ENCODE data around the gene GINS3.
"Not testable (repeated sequence)": the region's sequence is repeated elsewhere in the genome, so short reads cannot be mapped to it uniquely, and the experiment has no call there.

Gene GINS3

DNA sequence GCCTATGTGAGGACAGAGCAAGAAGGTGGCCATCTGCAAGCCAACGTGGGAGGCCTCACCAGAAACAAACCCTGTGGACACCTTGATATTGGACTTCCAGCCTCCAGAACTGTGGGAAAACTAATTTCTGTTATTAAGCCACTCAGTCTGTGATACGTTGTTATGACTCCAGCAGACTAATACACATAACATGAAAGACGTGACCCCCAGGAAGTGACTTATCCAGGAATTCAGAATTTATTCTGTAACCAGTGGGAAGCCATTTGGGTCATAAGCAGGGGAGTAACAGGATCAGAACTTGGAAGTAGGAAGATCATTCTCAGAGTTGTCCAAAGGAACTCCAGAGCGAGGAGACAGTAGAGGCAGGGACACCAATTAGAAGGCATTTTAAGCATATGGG, 12.5 kb upstream of the GINS3 start:
- H3K4me1 Mint-ChIP-seq: no peaks in the 10 kb centered on the region
- TF ChIP-seq, protein P1, sequence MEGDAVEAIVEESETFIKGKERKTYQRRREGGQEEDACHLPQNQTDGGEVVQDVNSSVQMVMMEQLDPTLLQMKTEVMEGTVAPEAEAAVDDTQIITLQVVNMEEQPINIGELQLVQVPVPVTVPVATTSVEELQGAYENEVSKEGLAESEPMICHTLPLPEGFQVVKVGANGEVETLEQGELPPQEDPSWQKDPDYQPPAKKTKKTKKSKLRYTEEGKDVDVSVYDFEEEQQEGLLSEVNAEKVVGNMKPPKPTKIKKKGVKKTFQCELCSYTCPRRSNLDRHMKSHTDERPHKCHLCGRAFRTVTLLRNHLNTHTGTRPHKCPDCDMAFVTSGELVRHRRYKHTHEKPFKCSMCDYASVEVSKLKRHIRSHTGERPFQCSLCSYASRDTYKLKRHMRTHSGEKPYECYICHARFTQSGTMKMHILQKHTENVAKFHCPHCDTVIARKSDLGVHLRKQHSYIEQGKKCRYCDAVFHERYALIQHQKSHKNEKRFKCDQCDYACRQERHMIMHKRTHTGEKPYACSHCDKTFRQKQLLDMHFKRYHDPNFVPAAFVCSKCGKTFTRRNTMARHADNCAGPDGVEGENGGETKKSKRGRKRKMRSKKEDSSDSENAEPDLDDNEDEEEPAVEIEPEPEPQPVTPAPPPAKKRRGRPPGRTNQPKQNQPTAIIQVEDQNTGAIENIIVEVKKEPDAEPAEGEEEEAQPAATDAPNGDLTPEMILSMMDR (IDR thresholded peaks at IDR 0.05): no peak
- no peaks in the 10 kb centered on the region for H3K9me3 Mint-ChIP-seq
- H3K36me3 Mint-ChIP-seq (ENCODE audit: low read depth): no peaks in the 10 kb centered on the region
- peaks cover 42% of the 10 kb centered on the region for H3K27me3 Mint-ChIP-seq (ENCODE audit: low read depth, poor library complexity)
- no peak for DNase-seq
- H3K4me3 Mint-ChIP-seq: no peak overlapping the region
- no peak overlapping the region for H3K27ac Mint-ChIP-seq

DNA sequence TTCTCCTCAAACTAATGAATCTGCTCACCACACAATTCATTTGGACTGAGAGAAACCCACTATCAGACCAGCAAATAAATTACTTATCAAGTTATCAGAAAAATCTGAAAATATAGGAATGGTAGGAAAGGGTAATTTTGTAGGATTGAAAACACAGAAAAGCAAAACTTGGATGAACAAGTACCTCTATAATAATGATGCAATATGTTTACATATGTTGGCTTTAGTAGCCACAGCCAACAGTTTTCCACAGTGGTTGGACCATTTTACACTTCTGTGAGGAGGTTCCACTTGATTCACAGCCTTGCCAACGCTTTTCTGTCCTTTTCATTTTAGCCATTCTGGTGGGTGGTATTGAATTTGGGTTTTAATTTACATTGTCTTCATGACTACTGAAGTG, 10.6 kb upstream of the GINS3 start:
- Mint-ChIP-seq H3K27me3 (ENCODE audit: low read depth, poor library complexity) (peaks cover 52% of the 10 kb centered on the region), H3K9me3 (no peaks in the 10 kb centered on the region), H3K4me3 (no peak overlapping the region), H3K27ac (no peak overlapping the region), H3K4me1 (no peaks in the 10 kb centered on the region), H3K36me3 (ENCODE audit: low read depth) (no peaks in the 10 kb centered on the region)
- TF ChIP-seq, protein P1 (IDR thresholded peaks at IDR 0.05): no peak
- no peak for DNase-seq

DNA sequence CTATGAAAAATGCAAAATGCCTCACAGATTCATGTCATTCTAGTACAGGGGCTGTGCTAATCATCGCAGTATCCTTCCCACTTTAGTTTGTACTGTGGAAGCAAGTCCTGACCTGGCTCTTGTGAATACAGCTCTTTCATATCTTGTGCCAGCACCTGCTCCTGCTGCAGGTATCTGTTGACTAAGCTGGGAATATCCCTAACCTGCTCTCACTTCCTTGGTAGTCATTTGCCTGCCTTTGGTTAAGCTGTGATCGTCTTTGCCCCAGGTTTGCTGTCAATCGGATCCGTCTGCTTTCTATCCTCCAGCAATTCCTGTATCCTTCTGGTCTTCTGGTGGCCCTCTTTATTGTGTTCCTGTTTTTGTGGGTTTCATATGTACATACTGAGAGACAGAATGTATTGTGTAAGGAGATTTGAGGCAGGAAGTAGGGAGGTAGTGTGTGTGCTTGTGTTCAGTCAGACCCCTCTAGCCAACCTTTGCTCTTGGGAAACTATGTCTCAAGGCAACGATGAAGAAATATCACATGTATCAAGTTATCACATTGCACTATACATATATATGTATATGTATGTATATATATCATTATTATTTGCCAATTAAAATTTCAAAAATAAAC, 7.7 kb upstream of the GINS3 start:
- no peak overlapping the region for H3K27ac Mint-ChIP-seq

DNA sequence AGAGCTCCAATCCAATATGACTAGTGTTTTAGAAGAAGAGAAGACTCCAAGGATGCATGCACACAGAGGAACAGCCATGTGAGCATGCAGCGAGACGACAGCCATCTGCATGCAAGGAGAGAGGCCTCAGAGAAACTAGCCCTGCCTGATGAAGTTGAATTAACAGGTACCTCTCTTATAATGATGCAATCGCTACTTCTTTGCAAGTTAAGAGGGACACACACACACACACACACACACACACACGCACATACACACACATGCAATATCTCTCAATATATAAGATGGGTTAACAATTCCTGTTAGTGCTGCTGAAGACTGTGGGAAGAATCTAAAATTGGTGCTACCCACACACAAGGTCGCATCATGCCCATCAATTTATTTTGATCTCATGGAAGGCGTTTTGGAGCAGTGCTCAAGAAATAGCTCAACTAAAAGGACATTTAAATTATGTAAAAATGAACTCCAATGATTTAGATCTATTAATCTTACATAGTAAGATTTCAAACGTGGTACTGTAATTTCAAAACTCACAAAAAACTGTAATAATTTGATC, 7.0 kb upstream of the GINS3 start:
- TF ChIP-seq, protein P1 (IDR thresholded peaks at IDR 0.05): no peak
- no peak overlapping the region for H3K4me3 Mint-ChIP-seq
- H3K9me3 Mint-ChIP-seq: no peaks in the 10 kb centered on the region
- no peaks in the 10 kb centered on the region for H3K36me3 Mint-ChIP-seq (ENCODE audit: low read depth)
- no peaks in the 10 kb centered on the region for H3K4me1 Mint-ChIP-seq
- no peak overlapping the region for H3K27ac Mint-ChIP-seq
- no peak for DNase-seq
- peaks cover 56% of the 10 kb centered on the region for H3K27me3 Mint-ChIP-seq (ENCODE audit: low read depth, poor library complexity)

More for the DNA sequence above, 7.7 kb upstream of the GINS3 start:
- DNase-seq: no peak
- Mint-ChIP-seq H3K4me3 (no peak overlapping the region), H3K9me3 (no peaks in the 10 kb centered on the region), H3K27me3 (ENCODE audit: low read depth, poor library complexity) (peaks cover 50% of the 10 kb centered on the region), H3K4me1 (no peaks in the 10 kb centered on the region), H3K36me3 (ENCODE audit: low read depth) (no peaks in the 10 kb centered on the region)
- TF ChIP-seq, protein P1 (IDR thresholded peaks at IDR 0.05): no peak

DNA sequence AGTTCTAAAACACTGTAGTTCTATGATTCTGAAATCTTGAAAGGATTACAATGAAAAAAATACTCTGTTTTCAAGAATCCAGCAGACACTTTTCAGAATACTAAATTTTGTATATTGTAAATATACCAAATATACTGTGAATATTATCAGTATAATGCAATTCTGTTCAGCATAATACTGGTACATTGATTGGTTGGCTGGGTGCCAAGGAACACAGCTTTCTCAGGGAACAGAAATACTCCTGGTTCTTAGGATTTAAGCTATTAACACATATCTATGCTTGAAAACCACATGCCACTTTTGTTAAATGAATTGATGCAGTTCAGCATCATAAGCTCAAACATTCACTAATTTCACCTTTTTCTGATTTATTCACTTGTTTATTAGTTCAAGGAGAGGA, 2.5 kb upstream of the GINS3 start:
- no peak for DNase-seq
- Mint-ChIP-seq H3K27me3 (ENCODE audit: low read depth, poor library complexity) (peaks cover 50% of the 10 kb centered on the region), H3K4me1 (no peaks in the 10 kb centered on the region), H3K27ac (no peak overlapping the region), H3K4me3 (no peak overlapping the region), H3K9me3 (peaks cover 28% of the 10 kb centered on the region), H3K36me3 (ENCODE audit: low read depth) (peaks cover 10% of the 10 kb centered on the region)
- TF ChIP-seq, protein P1 (IDR thresholded peaks at IDR 0.05): no peak

DNA sequence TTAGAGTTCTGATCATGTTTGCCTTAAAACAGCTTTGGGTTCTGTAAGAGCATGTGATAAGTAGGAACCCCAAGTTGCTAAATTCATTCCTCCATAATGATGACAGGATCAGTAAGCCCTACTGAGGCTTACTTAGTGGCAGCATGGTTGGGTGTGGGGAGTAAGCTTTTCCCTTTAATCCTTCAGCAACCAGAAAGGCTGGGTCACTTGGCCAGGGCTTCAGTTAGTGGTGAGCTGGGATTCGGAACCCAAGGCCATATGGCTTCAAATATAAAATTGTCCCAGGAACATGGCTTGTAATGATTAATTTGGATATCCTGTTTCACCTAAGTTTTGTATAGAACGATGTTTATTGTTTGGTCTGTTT, 850 bp downstream of the GINS3 start:
- Mint-ChIP-seq H3K36me3 (ENCODE audit: low read depth) (peaks cover 26% of the 10 kb centered on the region), H3K27ac (no peak overlapping the region), H3K9me3 (peaks cover 46% of the 10 kb centered on the region), H3K27me3 (ENCODE audit: low read depth, poor library complexity) (peaks cover 38% of the 10 kb centered on the region), H3K4me3 (peak overlapping the region; percentile 100), H3K4me1 (no peaks in the 10 kb centered on the region)
- TF ChIP-seq, protein P1 (IDR thresholded peaks at IDR 0.05): no peak
- no peak for DNase-seq

DNA sequence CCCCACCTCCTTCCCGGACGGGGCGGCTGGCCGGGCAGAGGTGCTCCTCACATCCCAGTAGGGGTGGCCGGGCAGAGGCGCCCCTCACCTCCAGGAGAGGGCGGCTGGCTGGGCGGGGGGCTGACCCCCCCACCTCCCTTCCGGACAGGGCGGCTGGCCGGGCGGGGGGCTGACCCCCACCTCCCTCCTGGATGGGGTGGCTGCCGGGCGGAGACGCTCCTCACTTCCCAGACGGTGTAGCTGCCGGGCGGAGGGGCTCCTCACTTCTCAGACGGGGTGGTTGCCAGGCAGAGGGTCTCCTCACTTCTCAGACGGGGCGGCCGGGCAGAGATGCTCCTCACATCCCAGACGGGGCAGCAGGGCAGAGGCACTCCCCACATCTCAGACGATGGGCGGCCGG, 4.6 kb downstream of the GINS3 start:
- not testable (repeated sequence) for H3K4me1 Mint-ChIP-seq; H3K27ac Mint-ChIP-seq; DNase-seq; H3K27me3 Mint-ChIP-seq (ENCODE audit: low read depth, poor library complexity); H3K4me3 Mint-ChIP-seq
- H3K9me3 Mint-ChIP-seq: peaks cover 49% of the 10 kb centered on the region
- peaks cover 59% of the 10 kb centered on the region for H3K36me3 Mint-ChIP-seq (ENCODE audit: low read depth)
